HG02759 (cell line): Measurements from ENCODE around the gene SLC6A9.

Experiments used
- ATAC-seq: cut with Tn5 transposase; IDR thresholded peaks from one replicate; pipeline ENCODE4 v1.9.1; 2021; ENCODE audit warnings: mild to moderate bottlenecking, moderate library complexity; ENCODE audit not compliant: unreplicated experiment

SLC6A9 gene

GRCh38 chr1:43951021-43951985, 80.0 kb downstream of the SLC6A9 start:
- no peak for ATAC-seq

GRCh38 chr1:43949678-43950077, 81.6 kb downstream of the SLC6A9 start:
- no peak for ATAC-seq

GRCh38 chr1:43947874-43948437, 83.3 kb downstream of the SLC6A9 start:
- no peak for ATAC-seq

GRCh38 chr1:43947061-43947873, 84.0 kb downstream of the SLC6A9 start:
- ATAC-seq = no peak
